CD14-positive monocyte (primary cell): ENCODE measurements around the gene FCSK. TPM values are rescaled to one million over a fixed set of nuclear protein-coding genes. Genes with fewer than 3 reads are reported as not detected.

Experiments
- DNase-seq, 3 donors: peaks; one replicate each; pipeline ENCODE4 v3.0.0-alpha.2; 2011 to 2022
- H2AFZ ChIP-seq: 2 replicates; pipeline ENCODE4 v1.6.0; 2012; ENCODE audit warnings: mild to moderate bottlenecking, low read depth, low read length, inconsistent platforms; ENCODE audit not compliant: insufficient read depth, poor library complexity, severe bottlenecking
- H3K27ac ChIP-seq, 2 donors: 1 replicate in 1 of 2; 2 replicates in 1 of 2; pipeline ENCODE4 v1.5.1; 2012 to 2013; ENCODE audit warnings: low read length in 2 of 2, control low read depth in 1 of 2, inconsistent platforms in 1 of 2, low read depth in 1 of 2, mild to moderate bottlenecking in 1 of 2
- H3K27me3 ChIP-seq, 2 donors: one replicate each; pipeline versions ENCODE4 v1.6.0 to v1.6.1; 2011 to 2013; ENCODE audit warnings: low read length in 2 of 2; ENCODE audit not compliant: control insufficient read depth in 2 of 2, insufficient read depth in 2 of 2
- H3K36me3 ChIP-seq, 2 donors: replicated peaks in 1 of 2; 1 replicate in 1 of 2; 2 replicates in 1 of 2; pipeline versions ENCODE4 v1.5.1 to v1.6.1; 2012 to 2013; ENCODE audit warnings: low read length in 2 of 2, control low read depth in 1 of 2, inconsistent platforms in 1 of 2, mild to moderate bottlenecking in 1 of 2; ENCODE audit not compliant: insufficient read depth in 2 of 2, control insufficient read depth in 1 of 2
- H3K4me1 ChIP-seq, 2 donors: 1 replicate in 1 of 2; 2 replicates in 1 of 2; pipeline versions ENCODE4 v1.5.1 to v1.6.1; 2012 to 2013; ENCODE audit warnings: low read length in 2 of 2, control low read depth in 1 of 2, inconsistent platforms in 1 of 2, mild to moderate bottlenecking in 1 of 2, moderate library complexity in 1 of 2; ENCODE audit not compliant: insufficient read depth in 2 of 2, control insufficient read depth in 1 of 2
- H3K4me2 ChIP-seq: replicated peaks from 2 replicates; pipeline ENCODE3; 2012; ENCODE audit warnings: low read length, moderate library complexity, mild to moderate bottlenecking; ENCODE audit not compliant: poor library complexity, severe bottlenecking; ENCODE audit errors: extremely low read depth
- H3K4me3 ChIP-seq, 3 experiments: fragments of 200-600 bp in 1 of 3; sonication (generic) in 1 of 3; replicated peaks in 1 of 3; 1 replicate in 2 of 3; 2 replicates in 1 of 3; pipeline ENCODE4 v1.5.1; 2011 to 2013; ENCODE audit warnings: low read length in 3 of 3, mild to moderate bottlenecking in 3 of 3, control low read depth in 2 of 3, low read depth in 2 of 3, inconsistent platforms in 1 of 3, moderate library complexity in 1 of 3
- H3K79me2 ChIP-seq: 2 replicates; pipeline ENCODE4 v1.6.0; 2012; ENCODE audit warnings: mild to moderate bottlenecking, control low read depth, inconsistent platforms, low read length, moderate library complexity; ENCODE audit not compliant: insufficient read depth
- H3K9ac ChIP-seq: 2 replicates; pipeline ENCODE4 v1.6.0; 2017; ENCODE audit warnings: low read length, mild to moderate bottlenecking; ENCODE audit not compliant: insufficient read depth, poor library complexity, severe bottlenecking
- H3K9me3 ChIP-seq, 2 donors: replicated peaks in 1 of 2; 1 replicate in 1 of 2; 2 replicates in 1 of 2; pipeline versions ENCODE4 v1.5.1 to v1.6.1; 2012 to 2013; ENCODE audit warnings: low read length in 2 of 2, control low read depth in 1 of 2; ENCODE audit not compliant: control insufficient read depth in 1 of 2, insufficient read depth in 1 of 2
- H4K20me1 ChIP-seq: 2 replicates; pipeline ENCODE4 v1.6.0; 2012; ENCODE audit warnings: mild to moderate bottlenecking, low read length, control low read depth, moderate library complexity; ENCODE audit not compliant: insufficient read depth
- H3K27ac Mint-ChIP-seq, 7 donors: one replicate each; pipeline ENCODE4 v1.8.0; 2020; ENCODE audit warnings: mild to moderate bottlenecking in 7 of 7, mixed read lengths in 7 of 7, moderate library complexity in 6 of 7, inconsistent platforms in 2 of 7
- H3K27me3 Mint-ChIP-seq, 3 donors: one replicate each; pipeline ENCODE4 v1.8.0; 2021 to 2022; ENCODE audit warnings: low read depth in 3 of 3, mild to moderate bottlenecking in 3 of 3, mixed read lengths in 3 of 3, moderate library complexity in 3 of 3, inconsistent platforms in 1 of 3
- H3K36me3 Mint-ChIP-seq, 2 donors: one replicate each; pipeline ENCODE4 v1.8.0; 2020; ENCODE audit warnings: mixed read lengths in 2 of 2, inconsistent platforms in 1 of 2, mild to moderate bottlenecking in 1 of 2
- H3K4me1 Mint-ChIP-seq: one replicate; pipeline ENCODE4 v1.8.0; 2020; ENCODE audit warnings: mild to moderate bottlenecking, mixed read lengths
- H3K4me3 Mint-ChIP-seq, 2 donors: one replicate each; pipeline ENCODE4 v1.8.0; 2020; ENCODE audit warnings: mild to moderate bottlenecking in 2 of 2, mixed read lengths in 2 of 2, moderate library complexity in 1 of 2
- H3K9me3 Mint-ChIP-seq, 7 donors: one replicate each; pipeline ENCODE4 v1.8.0; 2020 to 2022; ENCODE audit warnings: mixed read lengths in 7 of 7, mild to moderate bottlenecking in 6 of 7, moderate library complexity in 6 of 7, inconsistent platforms in 2 of 7
- WGBS: methylation state at CpG from one replicate; pipeline ENCODE4 v1.1.5; 2013; ENCODE audit warnings: missing lambda C conversion rate; ENCODE audit not compliant: insufficient coverage; 5-methylcytosine and 5-hydroxymethylcytosine counted together
- intact Hi-C, 2 donors: fragments of 100-400 bp; cut with micrococcal nuclease; formaldehyde crosslinking; loops; one replicate each; pipeline versions ENCODE4 v1.15.0 to v1.15.1; 2023
- polyA plus RNA-seq, 3 donors: library from polyadenylated mRNA; depleted of rRNA in 1 of 3; unstranded in 2 of 3; stranded (reverse) in 1 of 3; fragments of 300-500 nt in 2 of 3; fragments of >200 nt in 1 of 3; fragmentation: Illumina TruSeq in 2 of 3; gene quantifications; 1 replicate in 2 of 3; 2 replicates in 1 of 3; pipeline ENCODE4 v1.2.3, GENCODE V29; 2012 to 2021
- TF ChIP-seq, protein P1 (sequence below): fragments of 200-600 bp; IDR thresholded peaks from one replicate; pipeline ENCODE4 v1.8.0; 2022; ENCODE audit warnings: antibody characterized with exemption, mild to moderate bottlenecking

The FCSK gene
- polyA plus RNA-seq, 3 donors: 4.2 to 19.0 (median 6.4) TPM

DNA sequence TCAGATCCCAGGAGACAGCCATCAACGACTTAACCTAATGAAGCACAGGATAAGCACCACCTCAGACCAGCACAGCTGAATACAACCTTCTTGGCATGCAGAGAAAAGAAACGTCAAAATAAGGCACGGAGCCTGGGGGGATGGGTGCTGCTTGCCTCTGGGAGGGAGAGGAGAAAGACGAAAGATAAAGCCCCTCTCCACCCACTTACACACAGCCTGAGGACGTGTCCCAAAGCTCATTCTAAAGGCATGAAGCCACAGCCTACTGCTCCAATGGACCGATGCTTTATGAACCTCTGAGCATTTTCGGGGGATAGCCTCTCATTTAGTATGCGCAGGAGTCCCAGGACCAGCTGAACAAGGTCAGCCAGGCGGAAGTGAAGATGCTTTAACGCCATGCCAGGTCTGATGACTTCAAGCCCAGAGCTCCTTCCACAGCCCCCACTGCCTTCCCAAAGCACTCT lies 46.6 kb upstream of the FCSK start:
- H3K27me3 Mint-ChIP-seq: peaks cover 5 to 7% (median 6%) of the 10 kb centered on the region in 3 donors
- Histone ChIP-seq H3K9ac (no peak overlapping the region), H3K4me3 (no peak overlapping the region), H3K27me3 (no peaks in the 10 kb centered on the region), H4K20me1 (peaks cover 24% of the 10 kb centered on the region), H3K79me2 (peaks cover 9% of the 10 kb centered on the region), H3K27ac (no peak overlapping the region), H2AFZ (no peak overlapping the region), H3K4me2 (no peak overlapping the region), H3K36me3 (peaks cover 5 to 18% of the 10 kb centered on the region in 2 donors), H3K4me1 (peaks cover 28 to 42% of the 10 kb centered on the region in 2 donors), H3K9me3 (no peaks in the 10 kb centered on the region)
- H3K27ac Mint-ChIP-seq: no peak overlapping the region
- no peak overlapping the region for H3K4me3 Mint-ChIP-seq
- H3K4me1 Mint-ChIP-seq: peaks cover 45% of the 10 kb centered on the region
- TF ChIP-seq, protein P1, sequence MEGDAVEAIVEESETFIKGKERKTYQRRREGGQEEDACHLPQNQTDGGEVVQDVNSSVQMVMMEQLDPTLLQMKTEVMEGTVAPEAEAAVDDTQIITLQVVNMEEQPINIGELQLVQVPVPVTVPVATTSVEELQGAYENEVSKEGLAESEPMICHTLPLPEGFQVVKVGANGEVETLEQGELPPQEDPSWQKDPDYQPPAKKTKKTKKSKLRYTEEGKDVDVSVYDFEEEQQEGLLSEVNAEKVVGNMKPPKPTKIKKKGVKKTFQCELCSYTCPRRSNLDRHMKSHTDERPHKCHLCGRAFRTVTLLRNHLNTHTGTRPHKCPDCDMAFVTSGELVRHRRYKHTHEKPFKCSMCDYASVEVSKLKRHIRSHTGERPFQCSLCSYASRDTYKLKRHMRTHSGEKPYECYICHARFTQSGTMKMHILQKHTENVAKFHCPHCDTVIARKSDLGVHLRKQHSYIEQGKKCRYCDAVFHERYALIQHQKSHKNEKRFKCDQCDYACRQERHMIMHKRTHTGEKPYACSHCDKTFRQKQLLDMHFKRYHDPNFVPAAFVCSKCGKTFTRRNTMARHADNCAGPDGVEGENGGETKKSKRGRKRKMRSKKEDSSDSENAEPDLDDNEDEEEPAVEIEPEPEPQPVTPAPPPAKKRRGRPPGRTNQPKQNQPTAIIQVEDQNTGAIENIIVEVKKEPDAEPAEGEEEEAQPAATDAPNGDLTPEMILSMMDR: no peak
- peaks cover 0 to 3% (median 0%) of the 10 kb centered on the region in 7 donors for H3K9me3 Mint-ChIP-seq
- no peak for DNase-seq
- 94% methylated on average over 5 of the region's 10 CpGs for WGBS
- H3K36me3 Mint-ChIP-seq: peaks cover 36 to 60% of the 10 kb centered on the region in 2 donors
- intact Hi-C loops: loop anchor here in 1 of 2 donors (2.0 kb wide), 1 partner anchor 15 kb away; no protein-coding TSS in a partner anchor

DNA sequence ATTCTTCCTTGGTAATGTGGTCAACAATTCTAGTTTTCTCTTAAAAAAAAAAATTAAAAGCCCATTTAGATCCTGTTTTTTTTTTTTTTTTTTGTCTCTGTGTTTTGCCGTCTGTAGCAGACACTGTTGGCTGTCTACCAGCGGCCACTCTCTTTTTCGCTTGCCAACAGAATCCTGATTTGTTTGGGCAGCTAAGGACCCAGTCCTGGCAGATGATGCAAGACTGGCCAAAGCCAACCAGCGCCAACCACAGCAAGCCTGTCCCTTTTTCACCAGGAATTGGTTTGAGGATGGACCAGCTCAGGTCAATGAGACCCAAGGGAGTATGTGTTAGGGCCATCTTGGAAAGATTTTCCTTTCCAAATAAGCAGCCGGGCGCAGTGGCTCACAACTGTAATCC lies 43.7 kb upstream of the FCSK start:
- Histone ChIP-seq H3K27ac (no peak overlapping the region), H2AFZ (no peak overlapping the region), H3K79me2 (peaks cover 7% of the 10 kb centered on the region), H3K9me3 (no peaks in the 10 kb centered on the region), H3K4me1 (peaks cover 0 to 13% of the 10 kb centered on the region in 2 donors), H3K27me3 (no peaks in the 10 kb centered on the region), H3K9ac (no peak overlapping the region), H3K4me3 (no peak overlapping the region), H3K36me3 (peaks cover 8 to 18% of the 10 kb centered on the region in 2 donors), H3K4me2 (no peak overlapping the region), H4K20me1 (peaks cover 26% of the 10 kb centered on the region)
- TF ChIP-seq, protein P1: no peak
- peaks cover 16% of the 10 kb centered on the region for H3K4me1 Mint-ChIP-seq
- H3K27ac Mint-ChIP-seq: no peak overlapping the region
- DNase-seq: no peak
- 100% methylated on average over 2 of the region's 6 CpGs for WGBS
- intact Hi-C loops: no loop called here
- no peak overlapping the region for H3K4me3 Mint-ChIP-seq
- peaks cover 25 to 57% of the 10 kb centered on the region in 2 donors for H3K36me3 Mint-ChIP-seq
- H3K9me3 Mint-ChIP-seq: no peaks in the 10 kb centered on the region
- peaks cover 4 to 6% (median 5%) of the 10 kb centered on the region in 3 donors for H3K27me3 Mint-ChIP-seq
